ENCODE results near the gene SLC2A11.

The SLC2A11 gene, protein sequence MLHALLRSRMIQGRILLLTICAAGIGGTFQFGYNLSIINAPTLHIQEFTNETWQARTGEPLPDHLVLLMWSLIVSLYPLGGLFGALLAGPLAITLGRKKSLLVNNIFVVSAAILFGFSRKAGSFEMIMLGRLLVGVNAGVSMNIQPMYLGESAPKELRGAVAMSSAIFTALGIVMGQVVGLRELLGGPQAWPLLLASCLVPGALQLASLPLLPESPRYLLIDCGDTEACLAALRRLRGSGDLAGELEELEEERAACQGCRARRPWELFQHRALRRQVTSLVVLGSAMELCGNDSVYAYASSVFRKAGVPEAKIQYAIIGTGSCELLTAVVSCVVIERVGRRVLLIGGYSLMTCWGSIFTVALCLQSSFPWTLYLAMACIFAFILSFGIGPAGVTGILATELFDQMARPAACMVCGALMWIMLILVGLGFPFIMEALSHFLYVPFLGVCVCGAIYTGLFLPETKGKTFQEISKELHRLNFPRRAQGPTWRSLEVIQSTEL

DNA sequence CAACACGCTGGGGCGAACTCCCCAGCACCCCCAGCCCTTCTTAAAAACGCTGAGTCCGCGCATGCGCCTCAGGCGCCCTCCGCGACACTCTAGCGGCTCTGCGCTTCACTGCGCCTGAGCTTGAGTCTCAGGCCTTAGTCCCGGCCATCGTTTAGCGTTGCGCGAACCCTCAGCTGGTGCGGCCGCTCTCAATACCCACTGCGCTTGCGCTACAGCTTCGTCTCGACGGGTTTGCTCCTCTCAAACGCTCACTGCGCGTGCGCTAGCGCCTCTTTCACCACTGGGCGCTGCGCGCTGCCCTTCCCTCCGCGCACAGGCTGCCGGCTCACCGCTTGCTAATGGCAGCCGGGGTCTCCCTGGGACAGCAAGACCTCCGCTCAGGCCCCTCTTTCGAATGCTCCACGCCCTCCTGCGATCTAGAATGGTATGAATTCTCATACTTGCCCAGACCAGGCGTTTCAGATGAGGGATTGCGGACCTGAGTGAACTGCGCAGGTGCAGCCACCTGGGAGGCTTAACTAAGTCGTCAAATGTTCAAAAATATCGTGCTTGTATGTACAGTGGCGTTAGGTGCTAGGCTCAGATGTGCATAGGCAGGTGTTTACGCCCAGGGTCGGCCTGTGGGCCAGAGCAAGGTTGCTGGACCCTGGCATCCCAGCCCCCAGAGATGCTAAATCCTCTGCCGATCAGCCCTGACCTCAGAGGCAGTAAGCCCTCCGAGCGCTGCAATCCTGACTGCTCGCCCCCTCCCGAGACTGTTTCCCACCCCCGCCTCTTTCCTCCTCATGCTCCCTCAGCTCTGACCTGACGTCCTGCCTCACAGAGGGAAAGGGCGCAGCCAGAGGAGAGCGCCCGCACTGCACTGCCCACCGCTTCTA lies at the start of gene SLC2A11:
TSS of gene SLC2A11 (plus strand) at position 270 of the 878 bp plus-strand sequence. CDS start at position 395, 125 bp downstream.
- DNase-seq, result peak; percentile 99

DNA sequence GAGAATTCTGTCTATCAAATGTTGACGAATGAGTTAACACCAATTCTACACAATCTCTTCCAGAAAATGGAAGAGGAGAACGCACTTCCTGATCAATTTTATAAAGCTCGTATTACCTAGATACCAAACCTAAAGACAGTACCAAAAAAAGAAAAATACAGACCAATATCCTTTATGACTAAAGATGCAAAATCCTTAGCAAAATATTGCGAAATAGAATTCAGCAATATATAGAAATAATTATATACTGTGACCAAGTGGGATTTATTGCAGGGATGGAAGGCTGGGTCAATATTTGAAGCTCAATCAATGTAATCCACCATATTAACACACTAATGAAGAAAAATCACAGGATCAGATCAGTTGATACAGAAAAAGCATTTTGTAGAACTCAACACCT lies 45.3 kb upstream of the SLC2A11 start:
- DNase-seq, result no peak

DNA sequence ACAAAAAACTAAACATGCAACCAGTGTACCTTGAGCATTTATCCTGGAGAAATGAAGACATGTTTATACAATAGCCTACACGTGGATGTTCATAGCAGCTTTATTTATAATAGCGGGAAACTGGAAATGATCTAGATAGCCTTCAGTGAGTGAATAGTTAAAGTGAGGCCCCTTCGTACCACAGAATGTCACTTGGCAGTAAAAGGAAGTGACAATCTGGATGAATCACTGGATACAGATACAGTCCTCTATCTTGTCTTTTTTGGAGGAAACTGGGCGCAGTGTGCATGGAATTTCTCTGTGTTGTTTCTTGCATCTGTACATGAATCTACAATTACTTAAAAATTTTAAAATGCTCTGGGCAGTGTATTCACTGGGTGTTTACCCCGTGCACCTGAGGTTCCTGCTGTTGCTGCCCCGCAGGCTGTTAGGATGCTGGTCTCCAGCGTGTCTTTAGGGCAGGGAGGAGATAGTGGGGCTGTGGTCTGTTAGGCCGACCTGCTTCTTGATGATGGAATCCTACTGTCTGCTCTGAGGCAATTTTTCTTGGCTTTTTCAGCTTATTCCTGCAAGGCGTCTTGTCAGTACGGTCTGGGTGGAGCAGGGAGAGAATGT lies 42.0 kb upstream of the SLC2A11 start:
- DNase-seq, result no peak

DNA sequence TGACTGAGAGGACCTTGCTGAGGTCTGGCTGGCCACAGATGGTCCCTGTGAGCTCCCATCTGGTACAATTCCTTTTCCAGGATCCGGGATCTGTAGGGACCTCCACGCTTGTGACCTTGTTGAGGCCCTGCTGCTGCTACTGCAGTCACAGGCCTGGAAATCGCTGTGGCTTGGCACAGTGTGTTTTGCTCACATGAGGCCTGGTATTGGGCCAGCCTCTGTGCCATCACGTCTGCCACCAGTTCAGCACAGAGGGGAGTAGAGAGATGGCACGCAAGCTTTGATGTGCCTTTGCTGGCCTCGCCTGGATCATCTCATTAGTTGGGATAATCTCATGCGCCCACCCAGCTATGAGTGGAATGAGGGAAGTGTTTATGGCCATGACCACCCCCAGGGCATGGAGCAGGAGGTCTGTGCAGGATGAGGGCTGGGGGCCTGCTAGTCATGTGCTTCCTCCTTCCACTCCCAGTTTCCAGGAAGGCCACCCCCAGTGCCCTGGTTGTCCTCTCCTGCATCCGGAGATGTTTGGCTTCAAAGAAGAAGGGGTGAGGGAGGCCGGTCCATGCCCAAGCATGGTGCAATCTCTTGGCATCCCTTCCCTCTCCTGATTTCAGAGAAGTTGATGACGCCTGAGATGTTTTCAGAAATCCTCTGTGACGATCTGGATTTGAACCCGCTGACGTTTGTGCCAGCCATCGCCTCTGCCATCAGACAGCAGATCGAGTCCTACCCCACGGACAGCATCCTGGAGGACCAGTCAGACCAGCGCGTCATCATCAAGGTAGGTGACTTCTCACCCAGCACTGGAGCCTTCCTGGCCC lies 41.3 kb upstream of the SLC2A11 start:
- DNase-seq, result no peak

DNA sequence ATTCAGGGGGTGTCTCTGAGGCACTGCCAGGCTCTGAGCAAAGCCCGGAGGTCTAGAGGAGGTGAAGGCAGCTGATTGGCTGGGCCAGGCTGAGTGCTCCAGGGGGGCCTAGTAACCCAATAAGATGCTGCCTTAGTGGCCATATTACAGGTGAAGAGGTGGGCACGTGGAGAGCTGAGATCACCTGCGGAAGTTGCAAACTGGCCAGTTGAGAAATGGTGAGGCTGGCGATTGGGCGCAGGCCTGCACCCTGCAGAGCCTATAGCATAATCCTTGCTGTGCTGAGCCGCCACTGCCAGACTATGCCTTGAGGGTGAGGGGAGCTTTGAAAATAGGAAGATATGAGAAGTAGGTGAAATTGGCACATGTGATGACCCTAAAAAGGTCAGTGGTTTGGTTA lies 40.5 kb upstream of the SLC2A11 start:
- no peak for DNase-seq

DNA sequence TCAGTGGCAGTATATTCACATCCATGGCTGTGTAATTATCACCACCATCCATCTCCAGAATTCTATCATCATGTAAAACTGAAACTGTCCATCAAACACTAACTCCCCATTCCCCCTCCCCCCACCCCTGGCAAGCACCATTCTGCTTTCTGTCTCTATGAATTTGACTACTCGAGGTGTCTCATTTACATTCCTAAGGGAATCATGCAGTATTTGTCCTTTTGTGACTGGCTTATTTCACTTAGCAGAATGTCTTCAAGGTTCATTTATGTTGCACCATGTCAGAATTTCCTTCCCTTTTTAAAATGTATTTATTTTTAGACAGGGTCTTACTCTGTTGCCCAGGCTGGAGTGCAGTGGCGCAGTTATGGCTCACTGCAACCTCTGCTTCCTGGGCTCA lies 39.1 kb upstream of the SLC2A11 start:
- no peak for DNase-seq

DNA sequence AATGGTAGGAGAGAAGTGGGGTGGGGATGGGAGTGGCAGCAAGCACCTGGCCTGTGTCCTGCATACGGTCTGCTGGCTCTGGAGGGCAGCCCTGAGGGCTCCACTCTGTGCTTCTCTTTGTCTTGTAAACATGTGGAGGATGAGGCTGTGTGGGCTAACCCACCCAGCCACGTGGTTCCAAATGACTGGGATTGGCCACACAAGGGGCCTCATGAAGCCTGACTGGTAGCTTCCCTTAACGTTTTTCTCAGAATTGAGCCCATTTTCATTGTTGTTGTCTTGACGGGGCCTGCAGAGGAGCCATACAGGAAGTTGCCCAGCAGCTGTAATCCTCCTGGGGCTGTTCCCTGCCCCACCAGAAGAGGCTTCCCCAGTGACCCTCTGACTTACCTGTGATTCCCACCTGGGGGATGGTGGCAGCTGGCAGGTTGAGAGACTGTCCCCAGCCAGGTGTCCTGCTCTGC lies 36.9 kb upstream of the SLC2A11 start:
- DNase-seq, result no peak

DNA sequence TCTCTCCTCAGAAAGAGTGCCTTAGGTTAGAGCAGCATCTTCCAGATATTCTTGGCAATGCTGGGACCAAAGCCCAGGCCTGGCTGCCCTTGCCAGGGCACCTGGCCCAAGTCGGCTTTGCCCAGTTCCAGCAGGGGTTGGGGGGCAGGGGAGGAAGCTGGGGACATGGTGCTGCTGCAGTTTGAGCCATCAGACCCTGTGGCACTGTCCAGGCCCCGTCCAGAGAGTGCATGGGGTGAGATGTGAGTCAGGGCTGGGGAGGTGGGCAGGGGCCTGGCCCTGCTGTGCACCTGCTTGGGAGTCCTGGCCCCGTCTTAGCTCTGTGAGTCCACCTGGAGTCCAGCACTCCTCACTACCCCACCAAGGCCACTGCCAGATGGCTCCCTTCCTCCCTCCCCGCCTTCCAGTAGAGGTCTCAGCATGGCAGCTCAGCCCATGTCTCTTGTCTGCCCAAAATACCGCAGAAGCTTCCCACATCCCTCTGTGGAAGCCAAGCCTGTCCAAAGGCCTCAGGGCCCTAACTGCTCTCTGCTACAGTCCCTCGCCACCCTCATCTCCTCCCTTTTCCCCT lies 35.5 kb upstream of the SLC2A11 start:
- DNase-seq, result no peak

DNA sequence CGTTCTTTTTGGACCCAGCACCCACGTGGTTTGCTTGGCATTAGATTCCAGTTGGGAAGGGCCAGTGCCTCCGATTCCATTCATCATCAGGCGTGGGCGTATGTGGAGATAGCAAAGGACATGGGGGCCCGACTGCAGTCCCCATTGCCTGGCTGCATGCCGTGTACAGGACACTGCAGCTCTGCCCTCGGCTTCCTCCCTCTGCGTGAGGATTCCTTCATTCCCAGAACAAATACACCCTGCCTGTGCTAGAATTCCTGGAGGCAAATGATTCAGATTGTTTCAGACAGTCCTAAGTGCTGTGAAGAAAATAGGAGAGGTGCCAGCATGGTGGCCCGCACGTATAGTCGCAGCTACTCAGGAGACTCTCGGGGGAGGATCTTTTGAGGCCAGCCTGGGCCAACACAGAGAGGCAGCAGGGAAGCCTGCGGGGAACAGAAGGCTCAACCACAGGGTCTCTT lies 34.3 kb upstream of the SLC2A11 start:
- DNase-seq, result no peak

DNA sequence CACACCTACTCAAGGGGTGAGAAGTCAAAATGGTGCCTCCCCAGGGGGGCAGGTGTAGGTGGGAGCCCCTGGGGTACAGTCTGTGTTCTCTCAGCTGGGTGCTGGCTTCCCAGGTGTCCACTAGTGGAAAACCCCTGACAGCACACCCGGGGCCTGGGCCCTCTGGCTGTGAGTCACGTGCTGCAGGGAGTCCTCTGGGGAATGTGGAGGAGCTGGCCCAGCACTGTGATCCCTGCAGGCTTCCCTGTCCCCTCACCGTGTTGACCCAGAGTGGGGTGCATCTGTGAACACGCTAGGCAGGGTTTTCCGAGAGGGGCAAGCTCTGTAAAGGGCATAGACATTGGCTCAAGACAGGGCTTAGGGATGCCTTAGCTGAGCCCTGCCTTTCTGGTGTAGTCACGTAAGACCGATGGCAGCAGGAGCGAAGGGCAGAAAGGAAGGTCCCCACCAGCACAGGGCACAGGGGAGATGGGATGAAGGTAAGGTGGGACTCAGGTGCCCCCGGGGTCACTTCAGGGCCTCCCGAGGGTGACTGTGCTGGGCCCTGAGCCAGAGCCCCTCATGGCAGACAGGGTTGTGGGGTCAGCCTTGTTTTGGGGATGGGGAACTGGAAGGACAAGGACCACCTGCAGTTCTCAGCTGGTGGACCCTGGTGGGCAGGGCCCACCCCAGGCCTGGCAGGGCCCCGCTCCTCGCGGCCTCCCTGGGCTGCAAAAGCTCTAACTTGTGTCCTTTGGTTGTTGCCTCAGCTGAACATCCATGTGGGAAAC lies 33.0 kb upstream of the SLC2A11 start:
- DNase-seq, result no peak

DNA sequence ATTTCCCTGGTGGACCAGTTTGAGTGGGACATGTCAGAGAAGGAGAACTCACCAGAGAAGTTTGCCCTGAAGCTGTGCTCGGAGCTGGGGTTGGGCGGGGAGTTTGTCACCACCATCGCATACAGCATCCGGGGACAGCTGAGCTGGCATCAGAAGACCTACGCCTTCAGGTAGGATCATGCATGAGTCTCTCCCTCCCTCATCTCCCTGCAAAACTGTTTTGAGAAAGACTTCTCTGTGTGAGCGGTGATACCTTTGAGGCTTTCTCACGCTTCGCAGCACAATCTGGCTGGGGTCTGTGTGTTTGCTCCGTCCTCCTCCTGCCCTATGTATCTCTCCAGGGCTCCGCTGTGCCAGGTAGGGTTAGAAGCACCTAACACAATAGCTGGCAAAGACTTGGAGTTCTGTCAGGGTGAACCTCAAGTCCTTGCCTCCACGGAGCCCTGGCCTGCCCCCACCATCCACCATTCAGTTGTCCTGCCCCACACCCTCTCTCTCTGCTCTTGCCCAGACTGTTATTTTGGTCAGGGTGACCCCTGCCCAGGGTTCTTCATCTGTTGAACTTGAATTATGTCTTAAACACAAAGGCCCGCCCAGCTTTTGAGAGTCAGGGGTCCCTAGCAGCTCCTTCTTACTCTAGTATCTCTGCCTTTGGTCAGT lies 32.3 kb upstream of the SLC2A11 start:
- DNase-seq, result no peak

DNA sequence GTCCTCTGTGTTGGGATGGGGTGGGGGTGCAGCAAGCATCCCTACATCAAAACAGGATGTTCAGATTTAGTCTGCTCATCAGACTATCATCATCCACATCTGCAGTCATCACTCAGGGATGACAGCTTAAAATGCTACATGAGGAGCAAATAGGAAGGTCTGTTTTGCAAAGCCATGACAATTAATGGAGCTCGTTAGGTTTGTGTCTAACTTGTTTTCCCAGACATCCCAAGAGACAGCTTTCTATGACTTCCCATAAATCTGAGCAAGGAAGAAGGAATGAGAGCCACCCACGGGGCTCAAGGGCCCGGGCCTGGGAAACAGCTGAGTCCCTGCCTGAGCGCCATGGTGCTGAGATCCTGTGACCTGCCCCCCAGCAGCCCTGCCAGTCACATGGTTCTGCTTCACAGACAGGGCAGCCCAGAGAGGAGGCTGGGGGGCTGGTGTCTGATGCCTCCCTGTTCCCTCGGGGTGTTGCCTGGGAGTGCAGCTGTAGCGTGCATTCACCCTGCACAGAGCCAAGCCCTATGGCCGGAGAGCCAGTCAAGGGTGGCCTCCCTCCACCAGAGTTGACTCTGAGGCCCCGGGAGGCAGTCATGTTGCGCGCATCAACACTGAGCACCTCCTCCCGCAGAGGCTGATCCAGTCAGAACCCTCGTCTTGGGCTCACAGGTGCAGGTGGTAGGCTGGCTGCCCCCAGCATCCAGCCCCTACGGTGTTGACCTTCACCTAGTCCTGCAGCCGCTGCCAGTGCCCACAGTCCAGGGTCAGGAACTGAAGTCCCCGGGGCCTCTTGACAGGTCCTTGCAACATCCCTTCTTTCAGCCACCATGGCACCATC lies 30.9 kb upstream of the SLC2A11 start:
- no peak for DNase-seq

DNA sequence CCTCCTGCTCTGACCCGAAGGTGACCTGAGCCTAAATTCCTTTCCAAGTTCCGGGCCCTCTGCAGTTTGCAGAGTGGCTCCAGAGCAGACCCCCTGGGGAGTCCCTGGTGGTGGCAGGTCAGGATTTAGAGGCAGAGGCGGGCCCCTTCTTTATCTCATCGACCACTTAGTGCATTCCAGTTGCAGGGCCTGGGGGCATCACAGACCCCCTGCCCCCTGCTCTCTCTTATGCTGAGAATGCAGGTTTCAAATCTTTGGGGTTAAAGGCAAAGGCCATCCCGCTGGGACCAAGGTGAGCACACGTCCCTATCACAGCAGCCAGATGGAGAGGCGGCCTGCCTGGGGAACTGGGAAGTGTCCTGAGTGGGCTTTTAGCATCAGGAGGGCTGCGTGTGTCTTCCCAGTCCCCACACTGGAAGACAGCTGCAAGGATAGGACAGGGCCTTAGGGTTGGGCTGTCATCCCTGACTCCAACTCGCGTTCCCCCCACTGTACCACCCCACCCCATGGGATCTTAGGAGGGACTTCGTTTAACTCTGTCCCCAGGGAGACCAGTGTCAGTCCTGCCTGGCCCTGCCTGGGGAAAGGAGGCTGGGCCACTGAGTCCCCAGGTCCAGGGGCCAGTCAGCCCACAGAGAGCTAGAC lies 30.2 kb upstream of the SLC2A11 start:
- DNase-seq, result no peak

DNA sequence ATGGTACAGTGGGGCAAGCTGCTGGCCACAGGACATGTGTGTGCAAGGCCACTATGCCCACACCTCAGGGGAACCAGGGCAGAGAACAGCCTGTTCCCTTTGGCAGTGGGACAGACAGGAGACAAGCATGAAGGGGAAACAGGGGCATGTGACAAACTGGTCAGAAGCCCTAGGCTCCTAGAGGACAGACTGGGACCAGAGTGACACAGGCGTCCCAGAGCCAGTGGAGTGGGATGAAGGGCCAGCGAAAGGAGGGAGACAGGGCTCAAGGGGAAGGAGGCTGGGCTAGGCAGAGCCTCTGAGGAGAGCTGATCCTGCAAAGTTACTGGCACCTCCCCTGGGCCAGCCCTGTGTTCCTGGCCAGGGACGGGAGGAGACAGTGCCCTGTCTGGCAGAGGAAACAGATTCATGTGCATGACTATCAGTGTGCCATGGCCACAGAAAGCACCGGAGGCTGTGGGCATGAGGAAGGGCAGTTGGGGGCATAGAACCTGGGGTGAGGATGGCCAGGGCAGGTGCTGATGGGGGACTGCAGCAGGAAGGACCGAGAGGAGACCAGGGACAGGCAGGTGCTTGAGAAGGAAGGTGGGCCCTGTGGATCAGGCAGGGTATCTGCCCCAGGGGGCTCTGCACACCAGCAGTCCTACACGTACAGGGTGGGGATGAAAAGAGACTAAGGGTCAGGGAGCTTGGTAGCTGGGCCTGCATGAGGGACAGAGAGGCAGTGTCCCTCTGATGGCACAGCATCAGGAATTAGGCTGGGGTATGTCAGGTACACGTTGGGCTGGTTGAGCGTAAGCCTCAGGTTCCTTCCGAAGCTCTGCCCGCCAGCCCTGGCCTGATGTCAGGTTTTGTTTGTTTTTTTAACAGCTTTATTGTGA lies 28.6 kb upstream of the SLC2A11 start:
- no peak for DNase-seq

DNA sequence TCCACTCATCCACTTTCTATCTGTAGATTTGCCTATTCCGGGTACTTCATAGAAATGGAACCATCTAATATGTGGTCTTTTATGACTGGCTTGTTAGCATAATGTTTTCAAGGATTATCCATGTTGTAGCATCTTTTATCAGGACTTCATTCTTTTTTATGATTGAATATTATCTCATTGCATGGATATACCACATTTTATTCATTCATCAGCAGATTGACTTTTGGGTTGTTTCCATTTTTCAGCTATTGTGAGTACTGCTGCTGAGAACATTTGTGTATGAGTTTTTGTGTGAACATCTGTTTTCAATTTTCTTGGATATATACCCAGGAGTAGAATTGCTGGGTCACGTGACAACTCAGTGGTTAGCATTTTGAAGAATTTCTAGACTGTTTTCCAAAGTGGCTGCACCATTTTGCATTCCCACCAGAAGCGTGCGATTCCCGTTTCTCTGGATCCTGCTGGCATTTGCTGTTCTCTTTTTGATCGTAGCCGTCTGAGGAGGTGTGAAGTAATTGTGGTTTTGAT lies 27.8 kb upstream of the SLC2A11 start:
- DNase-seq, result no peak

DNA sequence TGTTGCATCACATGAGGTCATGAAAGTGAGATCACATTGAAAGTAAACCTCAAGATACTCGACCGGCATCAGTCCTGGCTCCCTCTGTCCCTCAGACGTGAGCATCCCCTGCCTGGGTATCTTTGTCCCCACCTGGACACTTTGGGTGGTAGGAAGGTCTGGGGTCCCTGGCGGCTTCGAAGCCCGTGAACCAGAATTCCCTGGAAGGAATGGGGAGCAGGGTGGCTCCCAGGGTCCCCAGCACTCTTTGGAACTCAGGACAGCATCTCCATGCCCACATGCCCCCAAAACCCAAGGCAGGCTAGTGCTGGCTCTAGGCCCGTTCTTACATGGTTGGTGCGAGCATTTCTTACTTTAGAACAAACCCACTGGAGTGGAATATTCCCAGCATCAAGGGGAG lies 26.4 kb upstream of the SLC2A11 start:
- DNase-seq, result no peak

DNA sequence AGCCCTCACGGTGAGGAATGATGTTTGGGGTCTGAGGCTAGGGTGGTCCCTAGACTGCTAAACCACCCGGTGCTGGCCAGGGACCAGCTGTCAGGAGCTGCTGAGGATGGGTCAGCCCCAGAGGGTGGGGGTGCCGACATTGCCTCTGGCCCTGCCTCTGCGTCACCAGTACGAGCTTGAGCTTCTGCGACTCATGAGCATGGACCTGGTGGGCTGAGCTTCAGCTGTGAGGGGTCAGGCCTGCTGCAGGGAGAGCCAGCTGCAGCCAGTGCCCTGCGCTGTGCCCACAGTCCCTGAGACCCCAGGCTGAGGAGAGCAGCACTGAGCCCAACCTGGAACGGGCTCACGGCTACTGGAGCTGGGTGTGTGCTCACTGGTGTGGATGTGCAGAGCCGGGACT lies 25.9 kb upstream of the SLC2A11 start:
- DNase-seq, result no peak
